ENCODE results near the gene SLC25A38.

Gene SLC25A38

GRCh38 chr3:39410893-39411292 is 27.7 kb downstream of the SLC25A38 start:
- Histone ChIP-seq H3K9me2 (replicated peaks; ENCODE audit: control insufficient read depth, low read length) (no peaks in the 10 kb centered on the region), H4K20me1 (ENCODE audit: control insufficient read depth, insufficient read depth, low read depth, low read length) (peaks cover 32% of the 10 kb centered on the region), H3K36me3 (ENCODE audit: control insufficient read depth, low read length) (peaks cover 81% of the 10 kb centered on the region), H3K27me3 (ENCODE audit: control insufficient read depth, low read length) (no peaks in the 10 kb centered on the region), H3K4me3 (ENCODE audit: low read length) (no peak overlapping the region), H3K4me2 (ENCODE audit: low read length) (no peak overlapping the region), H3K4me1 (ENCODE audit: control insufficient read depth, low read length) (peaks cover 35% of the 10 kb centered on the region), H3K9me3 (ENCODE audit: control insufficient read depth, insufficient read depth, low read length) (no peaks in the 10 kb centered on the region), H3F3A (ENCODE audit: control insufficient read depth, insufficient read depth) (peaks cover 90% of the 10 kb centered on the region), H3K79me2 (ENCODE audit: control insufficient read depth, low read length) (peaks cover 43% of the 10 kb centered on the region), H3K27ac (ENCODE audit: low read depth, low read length) (no peak overlapping the region)
- no peak for TF ChIP-seq EZH2phosphoT487 (IDR thresholded peaks at IDR 0.05; ENCODE audit: borderline replicate concordance, low read length)
- no peak for TF ChIP-seq CTCF (IDR thresholded peaks at IDR 0.05; ENCODE audit: low read depth, low read length, poor library complexity, severe bottlenecking)

DNA sequence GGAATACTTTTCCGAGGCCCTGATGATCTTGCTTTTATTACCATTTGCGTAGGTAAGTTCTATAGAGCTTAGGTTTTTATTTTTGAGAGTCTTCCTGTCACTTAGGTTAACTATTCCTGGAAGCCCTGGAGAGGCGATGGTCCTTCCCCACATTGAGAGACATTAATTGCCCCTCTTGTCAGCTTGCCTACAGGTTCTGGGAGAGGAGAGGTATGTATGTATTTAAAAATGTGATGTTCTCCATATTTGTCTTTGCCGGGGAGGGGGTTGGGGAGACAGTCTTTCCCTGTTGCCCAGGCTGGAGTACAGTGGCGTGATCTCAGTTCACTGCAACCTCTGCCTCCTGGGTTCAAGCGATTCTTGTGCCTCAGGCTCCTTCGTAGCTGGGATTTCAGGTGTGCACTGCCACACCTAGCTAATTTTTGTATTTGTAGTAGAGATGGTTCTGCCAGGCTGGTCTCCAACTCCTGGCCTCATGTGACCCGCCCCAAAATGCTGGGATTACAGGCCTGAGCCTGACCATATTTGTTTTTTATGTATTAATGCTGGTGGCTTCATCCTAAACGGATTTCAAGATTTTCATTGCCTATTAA is 29.6 kb downstream of the SLC25A38 start:
- H3F3A ChIP-seq (ENCODE audit: control insufficient read depth, insufficient read depth), result peaks cover 84% of the 10 kb centered on the region
- no peaks in the 10 kb centered on the region for H3K9me3 ChIP-seq (ENCODE audit: control insufficient read depth, insufficient read depth, low read length)

DNA sequence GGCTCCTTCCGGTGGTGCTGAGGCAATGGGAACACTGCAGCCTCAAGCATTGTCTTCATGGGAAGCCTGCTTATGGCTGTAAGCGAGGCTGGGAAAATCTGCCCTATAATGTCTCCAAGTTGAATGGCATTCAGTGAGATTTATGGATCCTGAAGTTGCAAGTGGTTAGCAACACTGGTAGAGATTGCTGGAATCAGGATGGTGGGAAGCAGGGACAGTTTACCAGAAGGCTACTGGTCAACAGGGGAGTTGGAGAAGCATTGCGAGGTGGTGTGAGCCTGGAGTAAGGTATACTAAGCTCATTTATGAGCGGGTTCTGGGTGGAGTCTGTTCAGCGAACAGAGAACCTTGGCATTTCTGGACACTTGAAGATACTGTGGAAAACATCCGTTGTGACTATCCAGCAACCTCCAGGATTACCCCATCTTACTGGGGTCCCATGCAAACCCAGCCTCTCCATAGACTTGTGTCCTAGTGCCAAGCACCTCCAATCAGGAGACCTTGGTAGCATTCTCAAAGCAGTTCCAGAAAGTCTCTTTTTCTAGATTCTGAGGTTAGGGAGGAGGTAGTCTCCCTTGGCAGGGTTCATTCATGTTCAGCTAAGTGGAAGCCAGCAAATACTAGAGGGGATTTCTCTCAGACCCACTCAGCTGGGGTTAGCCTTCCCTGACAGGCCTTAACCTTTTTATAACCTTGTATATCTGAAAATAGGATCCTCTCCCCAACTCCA is 30.7 kb downstream of the SLC25A38 start:
- Histone ChIP-seq H3K79me2 (ENCODE audit: control insufficient read depth, low read length) (peaks cover 17% of the 10 kb centered on the region), H3K9me3 (ENCODE audit: control insufficient read depth, insufficient read depth, low read length) (no peaks in the 10 kb centered on the region), H3K4me3 (ENCODE audit: low read length) (no peak overlapping the region), H3F3A (ENCODE audit: control insufficient read depth, insufficient read depth) (peaks cover 74% of the 10 kb centered on the region), H3K36me3 (ENCODE audit: control insufficient read depth, low read length) (peaks cover 58% of the 10 kb centered on the region), H3K27me3 (ENCODE audit: control insufficient read depth, low read length) (no peaks in the 10 kb centered on the region), H3K4me2 (ENCODE audit: low read length) (no peak overlapping the region), H3K9me2 (replicated peaks; ENCODE audit: control insufficient read depth, low read length) (no peaks in the 10 kb centered on the region), H3K27ac (ENCODE audit: low read depth, low read length) (no peak overlapping the region), H3K4me1 (ENCODE audit: control insufficient read depth, low read length) (peaks cover 20% of the 10 kb centered on the region), H4K20me1 (ENCODE audit: control insufficient read depth, insufficient read depth, low read depth, low read length) (peaks cover 21% of the 10 kb centered on the region)
- TF ChIP-seq EZH2phosphoT487 (IDR thresholded peaks at IDR 0.05; ENCODE audit: borderline replicate concordance, low read length) (no peak), CTCF (IDR thresholded peaks at IDR 0.05; ENCODE audit: low read depth, low read length, poor library complexity, severe bottlenecking) (no peak)

More for the DNA sequence above, 29.6 kb downstream of the SLC25A38 start:
- H3K4me3 ChIP-seq (ENCODE audit: low read length), result no peak overlapping the region
- no peak overlapping the region for H3K4me2 ChIP-seq (ENCODE audit: low read length)
- H4K20me1 ChIP-seq (ENCODE audit: control insufficient read depth, insufficient read depth, low read depth, low read length), result peaks cover 30% of the 10 kb centered on the region
- H3K27ac ChIP-seq (ENCODE audit: low read depth, low read length), result no peak overlapping the region
- peaks cover 30% of the 10 kb centered on the region for H3K4me1 ChIP-seq (ENCODE audit: control insufficient read depth, low read length)
- H3K27me3 ChIP-seq (ENCODE audit: control insufficient read depth, low read length), result no peaks in the 10 kb centered on the region
- peaks cover 69% of the 10 kb centered on the region for H3K36me3 ChIP-seq (ENCODE audit: control insufficient read depth, low read length)
- H3K9me2 ChIP-seq (replicated peaks; ENCODE audit: control insufficient read depth, low read length), result no peaks in the 10 kb centered on the region
- no peak for TF ChIP-seq EZH2phosphoT487 (IDR thresholded peaks at IDR 0.05; ENCODE audit: borderline replicate concordance, low read length)
- no peak for TF ChIP-seq CTCF (IDR thresholded peaks at IDR 0.05; ENCODE audit: low read depth, low read length, poor library complexity, severe bottlenecking)
- peaks cover 28% of the 10 kb centered on the region for H3K79me2 ChIP-seq (ENCODE audit: control insufficient read depth, low read length)
